GM18511 (cell line): Measurements from ENCODE around the gene GPR78.
A peak's percentile ranks its signal among the peaks of the same experiment; 100 is the strongest.

Source experiments
- ATAC-seq: cut with Tn5 transposase; IDR thresholded peaks from one replicate; pipeline ENCODE4 v1.9.1; 2021; ENCODE audit warnings: mild to moderate bottlenecking, moderate library complexity; ENCODE audit not compliant: unreplicated experiment

The GPR78 gene

DNA sequence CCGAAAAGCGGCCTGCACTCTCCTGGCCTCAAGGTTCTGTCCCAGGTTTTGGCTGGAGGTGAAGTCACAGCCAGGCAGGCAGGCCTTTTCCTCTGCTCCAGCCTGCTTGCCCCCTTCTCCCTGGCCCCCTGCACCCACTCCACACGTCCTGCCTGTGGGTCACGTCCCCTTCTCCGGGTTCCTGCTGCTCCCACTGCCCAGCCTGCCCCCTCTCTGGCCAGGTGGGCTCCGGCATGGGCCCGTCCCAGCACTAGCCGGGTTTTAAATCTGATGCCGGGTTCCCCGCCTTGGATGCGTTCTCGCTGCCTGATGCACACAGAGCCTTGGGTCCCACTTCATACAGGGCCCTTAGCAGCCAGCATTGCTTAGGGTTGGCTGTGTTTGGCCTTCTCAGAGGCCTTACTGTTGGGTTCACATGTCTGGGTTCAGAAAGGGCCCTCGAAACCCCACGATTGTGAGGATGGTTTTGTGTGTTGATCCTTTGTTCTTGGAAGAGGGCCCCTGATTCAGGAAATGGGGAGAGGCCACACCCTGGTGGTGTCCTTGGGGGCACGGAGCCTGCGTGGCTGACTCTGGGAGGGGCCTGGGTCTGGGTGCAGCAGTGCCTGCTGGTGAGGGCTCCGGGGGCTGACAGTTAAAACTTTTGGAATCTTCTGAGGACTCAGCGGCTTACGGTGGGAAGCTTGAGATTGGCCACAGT lies 18.3 kb downstream of the GPR78 start:
- no peak for ATAC-seq

- no peak for ATAC-seq
Measured at GRCh38 chr4:8599091-8599460, 18.9 kb downstream of the GPR78 start.

- no peak for ATAC-seq
Measured at GRCh38 chr4:8599657-8600056, 19.5 kb downstream of the GPR78 start.

DNA sequence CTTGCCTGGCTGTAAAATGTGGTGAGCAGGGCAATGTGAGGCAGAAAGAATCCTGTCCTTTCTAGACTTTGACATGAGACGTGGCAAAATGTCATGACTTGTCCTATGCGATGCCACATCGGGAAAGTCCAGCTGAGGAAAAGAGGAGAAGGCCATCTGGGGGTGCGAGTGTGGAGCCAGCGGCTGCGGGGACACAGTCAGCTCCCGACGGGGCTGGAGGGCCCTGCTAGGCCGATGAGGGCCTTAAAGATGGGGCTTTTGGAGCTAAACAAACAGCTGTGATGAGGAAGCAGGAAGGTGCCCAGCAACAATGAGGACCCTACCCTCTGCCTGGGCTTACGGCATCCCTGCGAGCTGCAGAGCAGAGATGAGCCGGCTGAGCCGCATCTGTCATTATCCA lies 20.1 kb downstream of the GPR78 start:
- no peak for ATAC-seq

- no peak for ATAC-seq
Measured at GRCh38 chr4:8600686-8601085, 20.5 kb downstream of the GPR78 start.

DNA sequence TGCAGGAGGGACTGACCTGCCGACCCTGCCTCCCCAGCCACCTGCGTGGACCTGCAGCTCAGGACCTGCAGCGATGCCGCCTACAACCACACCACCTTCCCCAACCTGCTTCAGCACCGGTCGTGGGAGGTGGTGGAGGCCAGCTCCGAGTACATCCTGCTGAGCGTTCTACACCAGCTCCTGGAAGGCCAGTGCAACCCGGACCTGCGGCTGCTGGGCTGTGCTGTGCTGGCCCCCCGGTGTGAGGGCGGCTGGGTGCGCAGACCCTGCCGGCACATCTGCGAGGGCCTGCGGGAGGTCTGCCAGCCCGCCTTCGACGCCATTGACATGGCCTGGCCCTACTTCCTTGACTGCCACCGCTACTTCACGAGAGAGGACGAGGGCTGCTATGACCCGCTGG lies 20.9 kb downstream of the GPR78 start:
- no peak for ATAC-seq

- no peak for ATAC-seq
Measured at GRCh38 chr4:8601556-8601955, 21.4 kb downstream of the GPR78 start.

- ATAC-seq: no peak
Measured at GRCh38 chr4:8602686-8603430, 22.7 kb downstream of the GPR78 start.

DNA sequence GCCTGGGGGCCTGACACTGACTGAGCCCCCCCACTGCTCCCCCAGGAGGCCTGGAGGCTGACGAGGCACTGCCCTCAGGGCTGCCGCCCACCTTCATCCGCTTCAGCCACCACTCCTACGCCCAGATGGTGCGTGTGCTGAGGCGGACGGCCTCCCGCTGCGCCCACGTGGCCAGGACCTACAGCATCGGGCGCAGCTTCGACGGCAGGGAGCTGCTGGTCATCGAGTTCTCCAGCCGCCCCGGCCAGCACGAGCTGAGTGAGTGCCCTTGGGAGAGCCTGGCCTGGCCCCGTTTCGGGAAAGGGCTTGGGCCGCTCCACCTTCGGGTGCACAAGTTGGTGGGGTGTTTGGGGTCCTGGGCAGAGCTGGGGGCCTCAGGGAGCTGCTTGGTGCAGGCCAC lies 23.7 kb downstream of the GPR78 start:
- ATAC-seq: no peak

DNA sequence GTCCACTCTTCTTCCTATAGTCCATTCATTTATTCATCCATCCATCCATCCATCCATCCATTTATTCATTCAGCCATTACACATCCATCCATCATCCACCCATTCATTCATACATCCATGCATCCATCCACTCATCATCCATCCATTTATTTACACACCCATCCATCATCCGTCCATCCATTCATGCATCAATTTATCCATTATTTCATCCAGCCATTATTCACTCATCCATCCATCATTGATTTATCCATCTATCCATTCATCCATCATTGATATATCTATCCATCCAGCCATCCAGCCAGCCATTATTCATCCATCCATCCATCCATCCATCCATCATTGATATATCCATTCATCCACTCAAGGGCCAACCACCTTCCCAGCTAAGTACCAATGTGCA lies 25.1 kb downstream of the GPR78 start:
- ATAC-seq: no peak

GRCh38 chr4:8606476-8606875 lies 26.3 kb downstream of the GPR78 start:
- no peak for ATAC-seq

GRCh38 chr4:8606966-8607365 lies 26.8 kb downstream of the GPR78 start:
- no peak for ATAC-seq

- ATAC-seq: peak; percentile 66
Measured at GRCh38 chr4:8607603-8608481, 27.6 kb downstream of the GPR78 start.

GRCh38 chr4:8608714-8609391 lies 28.7 kb downstream of the GPR78 start:
- no peak for ATAC-seq

DNA sequence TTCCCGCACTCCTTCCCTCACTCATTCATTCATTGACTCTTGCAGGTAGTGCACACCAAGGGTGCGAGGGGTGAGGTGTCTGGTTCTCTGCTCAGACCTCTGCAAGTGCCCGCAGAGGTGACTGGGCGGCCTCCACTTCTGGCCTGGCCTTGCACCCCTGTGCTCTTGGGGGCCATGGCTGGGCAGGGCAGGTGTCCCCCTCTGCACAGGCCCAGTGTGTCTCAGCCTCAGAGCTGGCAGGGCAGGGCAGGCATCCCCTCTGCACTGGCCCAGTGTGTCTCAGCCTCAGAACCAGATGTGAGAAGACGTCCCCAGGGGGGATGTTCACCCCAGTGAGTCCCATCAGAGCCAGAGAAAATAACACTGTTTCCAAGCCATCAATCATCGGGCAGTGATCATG lies 29.2 kb downstream of the GPR78 start:
- no peak for ATAC-seq

DNA sequence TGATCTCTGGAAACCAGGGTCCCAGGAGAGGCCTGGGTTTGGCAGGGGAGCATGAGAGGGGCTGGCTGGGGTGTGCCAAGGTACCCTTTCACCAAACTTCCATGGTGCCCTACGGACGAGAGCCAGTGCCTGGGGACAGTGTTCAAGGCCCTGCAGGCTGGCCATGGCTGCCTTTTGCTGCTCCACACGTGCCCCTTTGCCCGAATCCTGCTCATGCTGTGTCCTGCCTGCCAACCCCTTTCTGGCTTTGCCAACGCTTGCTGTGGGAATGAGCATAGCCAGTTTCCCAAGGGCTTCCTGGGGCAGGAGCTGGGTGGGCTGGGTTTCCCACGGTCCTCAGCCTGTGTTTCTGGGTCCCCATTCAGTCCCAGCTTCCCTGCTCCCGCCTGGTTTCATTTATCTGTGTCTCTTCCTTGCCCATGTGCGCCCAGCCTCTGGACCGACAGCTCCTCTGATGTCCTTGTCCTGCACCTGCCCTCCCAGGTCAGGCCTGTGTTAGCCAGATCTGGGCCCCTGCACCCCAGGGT lies 29.7 kb downstream of the GPR78 start:
- ATAC-seq: no peak

DNA sequence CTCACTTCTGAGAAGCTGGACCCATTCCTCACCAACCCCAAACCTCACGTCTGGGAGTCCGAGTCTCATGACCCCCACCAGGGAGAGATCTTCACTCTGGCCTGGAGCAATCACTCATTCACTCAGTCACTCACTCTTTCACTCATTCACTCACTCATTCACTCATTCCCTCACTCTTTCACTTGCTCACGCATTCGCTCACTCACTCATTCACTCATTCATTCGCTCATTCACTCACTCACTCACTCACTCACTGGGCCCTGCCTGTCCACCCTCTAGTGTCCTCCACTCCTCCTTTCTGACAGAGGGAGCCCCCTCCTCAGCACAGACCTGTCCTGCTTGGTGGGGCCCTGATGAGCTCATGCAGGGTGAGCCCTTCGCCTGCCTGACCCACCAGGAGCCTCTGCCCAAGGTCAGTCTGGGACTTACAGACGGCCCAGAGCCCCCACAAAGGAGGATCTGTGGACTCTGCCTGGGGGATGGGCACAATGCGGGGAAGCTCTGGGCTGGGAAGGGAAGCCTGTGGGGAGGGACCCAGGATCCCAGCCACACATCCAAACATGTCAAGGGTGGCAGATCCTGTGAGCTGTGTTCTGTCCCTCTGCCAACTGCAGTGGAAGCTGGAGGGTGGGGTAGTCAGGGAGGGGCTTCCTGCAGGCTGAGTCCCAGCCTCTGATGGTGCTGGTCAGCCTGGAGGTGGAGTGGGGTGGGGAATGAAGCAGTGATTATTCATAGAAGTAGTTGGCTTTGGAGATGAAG lies 30.8 kb downstream of the GPR78 start:
- ATAC-seq: no peak

DNA sequence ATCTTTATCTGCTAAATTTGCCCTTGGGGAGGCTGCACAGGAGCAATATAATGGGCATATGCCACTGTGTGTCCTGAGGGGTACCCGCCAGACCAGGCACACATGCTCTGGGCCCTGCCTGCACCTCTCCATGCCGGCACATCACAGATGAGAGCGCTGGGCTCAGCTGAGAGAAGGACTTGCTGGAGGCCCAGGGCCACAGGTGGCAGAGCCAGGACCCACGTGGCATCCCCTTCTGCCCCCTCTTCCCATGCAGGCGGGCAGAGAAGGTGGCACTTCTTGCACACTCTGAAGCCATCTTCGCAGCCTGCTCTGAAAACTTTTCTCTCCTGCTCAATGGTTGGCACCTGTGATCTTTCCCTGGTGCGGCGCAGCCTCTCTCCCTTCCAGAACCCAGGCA lies 32.5 kb downstream of the GPR78 start:
- no peak for ATAC-seq

DNA sequence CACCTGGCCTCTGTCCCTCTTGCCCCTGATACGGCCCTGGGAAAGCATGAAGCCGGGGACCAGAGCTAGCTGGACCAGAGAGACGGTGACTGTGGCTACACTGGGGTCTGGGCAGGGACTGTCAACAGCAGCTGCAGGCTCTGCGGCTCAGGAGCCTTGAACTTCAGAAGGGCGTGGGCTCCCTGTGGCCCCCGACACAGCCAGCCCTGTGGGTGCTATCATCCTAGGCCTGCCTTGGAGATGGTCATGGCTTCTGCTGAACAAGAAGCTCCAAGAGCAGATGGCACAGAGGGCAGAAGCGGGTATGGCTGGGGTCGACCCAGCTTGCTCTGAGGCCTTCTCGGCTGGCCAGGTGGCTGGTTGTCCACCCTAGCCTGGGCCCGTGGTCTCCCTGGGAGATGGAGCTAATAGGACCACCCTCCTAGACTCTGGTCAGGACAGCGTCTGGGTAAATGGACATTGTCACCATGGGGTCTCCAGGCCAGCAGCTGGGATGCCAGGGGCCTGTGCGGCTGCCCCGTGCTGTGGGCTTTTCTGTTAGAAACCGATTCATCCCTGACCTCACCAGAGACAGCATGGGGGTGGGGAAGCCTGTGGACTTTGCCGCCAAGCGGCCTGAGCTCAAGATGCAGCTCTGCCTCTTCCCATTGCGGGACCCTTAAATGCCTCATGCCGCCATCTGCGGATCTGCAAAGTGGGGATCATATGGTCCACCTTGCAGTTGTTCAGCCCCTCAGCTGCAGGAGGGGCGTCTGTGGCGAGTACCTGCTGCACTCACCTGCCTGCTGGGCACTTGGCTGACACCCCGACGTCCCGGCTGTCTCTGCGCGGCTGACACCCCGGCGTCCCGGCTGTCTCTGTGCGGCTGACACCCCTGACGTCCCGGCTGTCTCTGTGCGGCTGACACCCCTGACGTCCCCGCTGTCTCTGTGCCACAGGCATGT lies 33.5 kb downstream of the GPR78 start:
- ATAC-seq: no peak
